Tibial nerve (tissue), 4 donors: ENCODE measurements around the gene XIAP.

Experiments
- CTCF ChIP-seq, 5 experiments: fragments of 200-600 bp in 3 of 5; fragments of 450-650 bp in 2 of 5; sonication (generic) in 3 of 5; IDR thresholded peaks; one replicate each; pipeline ENCODE4 v1.5.1; 2016 to 2019; ENCODE audit warnings: antibody characterized with exemption in 5 of 5, mild to moderate bottlenecking in 3 of 5, moderate library complexity in 2 of 5
- EP300 ChIP-seq, 2 donors: sonication (generic); formaldehyde crosslinking; IDR thresholded peaks; one replicate each; pipeline ENCODE4 v1.6.1; 2017; ENCODE audit warnings: antibody characterized with exemption in 2 of 2, mild to moderate bottlenecking in 1 of 2
- POLR2A ChIP-seq, 2 donors: fragments of 450-650 bp; IDR thresholded peaks; one replicate each; pipeline ENCODE4 v1.6.1; 2017; ENCODE audit warnings: antibody characterized with exemption in 2 of 2, mild to moderate bottlenecking in 2 of 2, moderate library complexity in 2 of 2

- no peak for TF ChIP-seq CTCF (IDR thresholded peaks at IDR 0.05)
- TF ChIP-seq EP300 (IDR thresholded peaks at IDR 0.05), result no peak
- no peak for TF ChIP-seq POLR2A (IDR thresholded peaks at IDR 0.05)
Measured at GRCh38 chrX:123876177-123876576, 16.3 kb downstream of the XIAP start.
